Measurements from ENCODE around the gene RASGRP4. TPM values are rescaled to one million over a fixed set of nuclear protein-coding genes. Genes with fewer than 3 reads are reported as not detected.

RASGRP4 gene
- total RNA-seq, 1 experiment from 2014 or later: not detected

DNA sequence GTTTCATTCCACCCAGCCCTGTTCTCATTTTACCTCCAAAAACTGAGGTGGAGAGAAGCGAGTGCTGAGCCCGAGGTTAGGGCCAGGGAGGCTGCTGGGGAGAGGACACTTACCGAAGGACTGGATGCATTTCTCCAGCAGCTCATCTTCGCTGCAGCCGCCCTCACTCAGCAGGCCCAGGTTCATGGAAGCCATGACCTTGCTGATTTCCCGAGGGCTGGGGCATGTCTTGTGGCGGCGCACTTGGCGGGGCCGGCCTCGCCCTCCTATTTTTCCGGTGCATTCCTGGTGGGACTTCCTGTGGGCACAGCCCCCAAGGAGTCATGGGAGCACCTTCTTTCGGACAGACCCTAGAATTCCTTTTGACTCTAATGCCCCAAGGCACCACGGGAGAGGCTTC lies 4.2 kb downstream of the RASGRP4 start:
- H3K79me2 ChIP-seq (ENCODE audit: insufficient read depth, low read length): no peaks in the 10 kb centered on the region
- no peak overlapping the region for H3K4me3 ChIP-seq (replicated peaks in 1 of 2; ENCODE audit: low read depth in 1 of 2, low read length in 2 of 2)
- POLR2A ChIA-PET: no interaction called here
- H3K9me2 ChIP-seq (ENCODE audit: insufficient read depth): no peaks in the 10 kb centered on the region
- ATAC-seq (no peak), DNase-seq (ENCODE audit: low read depth, low spot score) (no peak)
- CTCF ChIA-PET: interaction anchor here (1.8 kb wide), 1 partner anchor 19 kb away, joined by 5 read pairs; the partner anchor contains the start of gene FAM98C
- H4K20me1 ChIP-seq (ENCODE audit: insufficient read depth): no peaks in the 10 kb centered on the region
- H3K27ac ChIP-seq (ENCODE audit: low read depth, low read length): no peak overlapping the region
- intact Hi-C loops (cut with micrococcal nuclease): no loop called here
- H2AFZ ChIP-seq (ENCODE audit: low read depth, low read length, poor library complexity, severe bottlenecking): no peak overlapping the region
- no peak overlapping the region for H3K9ac ChIP-seq (ENCODE audit: low read length)
- H3K4me1 ChIP-seq (ENCODE audit: control insufficient read depth in 1 of 2, insufficient read depth in 2 of 2, low read length in 2 of 2): peaks cover 14 to 16% of the 10 kb centered on the region in 2 experiments; a peak in 3 of 4 replicates
- no TSS peak for BruUV-seq (replicated peaks)
- H3K9me3 ChIP-seq (ENCODE audit: control insufficient read depth in 1 of 2, insufficient read depth in 1 of 2, low read depth in 1 of 2, low read length in 2 of 2): no peaks in the 10 kb centered on the region
- RAD21 ChIA-PET (ENCODE audit: low non-redundant PET in 1 of 2, low total read pairs in 2 of 2, uncharacterized antibody in 2 of 2, unreplicated experiment in 2 of 2): no interaction called here
- TF ChIP-seq TCF7L2 (IDR thresholded peaks at IDR 0.05; ENCODE audit: borderline replicate concordance, extremely low read depth, insufficient read depth, insufficient read length) (no peak), POLR2A (IDR thresholded peaks at IDR 0.05; ENCODE audit: borderline replicate concordance, extremely low read depth, insufficient read depth, insufficient read length) (no peak), JUND (IDR thresholded peaks at IDR 0.05) (no peak), POLR2AphosphoS5 (IDR thresholded peaks at IDR 0.05; ENCODE audit: low read depth, low read length) (no peak), ATF3 (IDR thresholded peaks at IDR 0.05) (no peak), EZH2phosphoT487 (IDR thresholded peaks at IDR 0.05; ENCODE audit: borderline replicate concordance) (no peak), ZNF274 (IDR thresholded peaks at IDR 0.05; ENCODE audit: low read depth, low read length) (no peak), EGR1 (IDR thresholded peaks at IDR 0.05; ENCODE audit: low read depth) (no peak), ZFX (IDR thresholded peaks at IDR 0.05) (no peak), CEBPB (IDR thresholded peaks at IDR 0.05; ENCODE audit: low read depth) (no peak), RAD21 (IDR thresholded peaks at IDR 0.05; ENCODE audit: low read depth) (no peak), EZH2 (IDR thresholded peaks at IDR 0.05) (no peak), ELF1 (IDR thresholded peaks at IDR 0.05; ENCODE audit: borderline replicate concordance, low read depth) (no peak), FOSL1 (IDR thresholded peaks at IDR 0.05; ENCODE audit: low read depth) (no peak), YY1 (IDR thresholded peaks at IDR 0.05; ENCODE audit: extremely low read depth, insufficient replicate concordance, low read depth, low read length) (no peak), SRF (IDR thresholded peaks at IDR 0.05; ENCODE audit: low read depth) (no peak), CBX3 (IDR thresholded peaks at IDR 0.05; ENCODE audit: low read depth) (no peak), SIN3A (IDR thresholded peaks at IDR 0.05; ENCODE audit: low read depth) (no peak), SP1 (IDR thresholded peaks at IDR 0.05; ENCODE audit: low read depth) (no peak)
- TF ChIP-seq, protein P1, sequence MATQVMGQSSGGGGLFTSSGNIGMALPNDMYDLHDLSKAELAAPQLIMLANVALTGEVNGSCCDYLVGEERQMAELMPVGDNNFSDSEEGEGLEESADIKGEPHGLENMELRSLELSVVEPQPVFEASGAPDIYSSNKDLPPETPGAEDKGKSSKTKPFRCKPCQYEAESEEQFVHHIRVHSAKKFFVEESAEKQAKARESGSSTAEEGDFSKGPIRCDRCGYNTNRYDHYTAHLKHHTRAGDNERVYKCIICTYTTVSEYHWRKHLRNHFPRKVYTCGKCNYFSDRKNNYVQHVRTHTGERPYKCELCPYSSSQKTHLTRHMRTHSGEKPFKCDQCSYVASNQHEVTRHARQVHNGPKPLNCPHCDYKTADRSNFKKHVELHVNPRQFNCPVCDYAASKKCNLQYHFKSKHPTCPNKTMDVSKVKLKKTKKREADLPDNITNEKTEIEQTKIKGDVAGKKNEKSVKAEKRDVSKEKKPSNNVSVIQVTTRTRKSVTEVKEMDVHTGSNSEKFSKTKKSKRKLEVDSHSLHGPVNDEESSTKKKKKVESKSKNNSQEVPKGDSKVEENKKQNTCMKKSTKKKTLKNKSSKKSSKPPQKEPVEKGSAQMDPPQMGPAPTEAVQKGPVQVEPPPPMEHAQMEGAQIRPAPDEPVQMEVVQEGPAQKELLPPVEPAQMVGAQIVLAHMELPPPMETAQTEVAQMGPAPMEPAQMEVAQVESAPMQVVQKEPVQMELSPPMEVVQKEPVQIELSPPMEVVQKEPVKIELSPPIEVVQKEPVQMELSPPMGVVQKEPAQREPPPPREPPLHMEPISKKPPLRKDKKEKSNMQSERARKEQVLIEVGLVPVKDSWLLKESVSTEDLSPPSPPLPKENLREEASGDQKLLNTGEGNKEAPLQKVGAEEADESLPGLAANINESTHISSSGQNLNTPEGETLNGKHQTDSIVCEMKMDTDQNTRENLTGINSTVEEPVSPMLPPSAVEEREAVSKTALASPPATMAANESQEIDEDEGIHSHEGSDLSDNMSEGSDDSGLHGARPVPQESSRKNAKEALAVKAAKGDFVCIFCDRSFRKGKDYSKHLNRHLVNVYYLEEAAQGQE (IDR thresholded peaks at IDR 0.05; ENCODE audit: low read depth): no peak
- no peaks in the 10 kb centered on the region for H3K36me3 ChIP-seq (ENCODE audit: control insufficient read depth in 1 of 2, insufficient read depth in 2 of 2, low read length in 2 of 2)
- H3K4me2 ChIP-seq (ENCODE audit: low read length): no peak overlapping the region
- H3K27me3 ChIP-seq (ENCODE audit: insufficient read depth, low read length): no peaks in the 10 kb centered on the region

All from HCT116 (cell line).